Dedifferentiated amniotic fluid mesenchymal stem cell (primary cell): ENCODE measurements around the gene PTPRE.

Experiments used
- DNase-seq: peaks from one replicate; pipeline ENCODE4 v3.0.0-alpha.2; 2016; ENCODE audit errors: extremely low spot score

The PTPRE gene

DNA sequence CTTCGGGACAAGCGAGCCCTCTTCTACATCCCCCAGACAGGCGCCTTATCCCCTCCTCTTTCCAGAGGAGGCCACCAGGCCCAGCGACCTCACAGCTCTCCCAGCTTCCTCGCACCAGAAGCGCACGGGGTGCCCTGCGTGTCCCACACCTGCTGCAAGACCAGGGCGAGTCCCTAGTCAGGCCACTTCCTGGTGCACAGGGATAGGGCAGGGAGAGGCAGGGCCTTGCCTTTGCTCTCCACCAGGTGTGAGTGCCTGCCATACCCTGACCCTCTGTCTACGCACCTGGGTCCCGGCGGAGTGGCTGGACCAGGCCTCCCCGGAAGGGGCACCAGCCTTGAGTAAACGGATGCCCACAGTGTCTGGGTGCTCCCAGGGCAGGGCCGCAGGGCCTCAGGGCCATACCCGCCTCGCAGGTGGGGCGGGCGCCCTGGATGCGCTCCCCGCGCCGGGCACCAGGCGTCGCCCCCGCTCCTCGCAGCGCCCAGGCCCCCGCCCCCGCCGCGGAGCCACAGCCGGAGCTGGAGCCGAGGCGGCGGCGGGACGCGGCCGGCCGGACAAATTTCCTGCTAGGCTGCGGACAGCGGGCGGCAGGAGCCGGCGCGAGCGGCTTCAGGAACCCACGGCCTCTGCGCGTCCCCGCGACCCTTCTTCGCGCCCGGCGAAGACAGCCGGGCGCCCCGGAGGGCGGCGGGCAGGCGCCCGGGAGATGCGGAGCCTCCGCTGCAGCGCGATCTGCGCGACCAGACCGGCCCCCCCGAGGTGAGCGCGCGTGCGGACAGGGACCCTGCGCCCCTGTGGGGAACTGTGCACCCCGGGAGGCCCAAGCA, at the start of gene PTPRE:
TSS of gene PTPRE (plus strand) at position 556 of the 830 bp plus-strand sequence. CDS start 133,779 bp downstream, outside the sequence.
- DNase-seq: no peak

- DNase-seq: no peak
Observed at GRCh38 chr10:127860592-127860991, 46.3 kb upstream of the PTPRE start.

GRCh38 chr10:127863231-127863825, 43.6 kb upstream of the PTPRE start:
- DNase-seq: no peak

DNA sequence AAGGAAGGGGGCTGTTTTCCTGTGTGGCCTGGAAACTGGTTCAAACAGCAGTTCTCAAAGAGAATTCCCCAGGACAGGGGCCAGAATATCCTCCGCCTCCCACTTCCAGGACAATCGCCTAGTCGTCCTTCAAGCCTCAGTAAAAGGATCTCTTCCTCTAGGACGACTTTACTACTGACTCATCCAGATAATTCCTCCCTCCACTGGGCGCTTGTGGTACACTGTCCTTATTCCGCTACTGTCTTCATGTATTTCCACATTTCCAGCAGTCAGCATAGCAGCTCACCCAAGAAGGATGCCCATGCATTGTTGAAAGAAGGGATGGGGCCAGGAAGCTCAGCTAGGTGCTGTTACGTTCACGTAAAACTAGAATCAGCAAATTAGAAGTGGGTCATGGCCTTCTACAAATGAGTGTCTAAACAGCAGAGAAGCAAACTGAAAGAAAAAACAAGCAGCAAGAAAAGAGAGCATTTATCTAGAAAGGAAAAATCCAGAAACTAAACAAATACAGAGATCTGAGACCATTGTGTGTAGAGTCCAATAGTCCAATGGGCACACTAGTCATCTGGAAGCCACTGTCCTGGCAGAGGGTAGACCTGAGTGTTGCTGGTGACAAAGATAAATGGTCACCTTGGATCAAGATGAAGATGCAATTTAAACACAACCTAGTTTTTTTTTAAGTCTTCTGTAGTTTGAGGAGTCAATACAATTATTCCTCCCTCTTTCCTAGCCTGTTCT, 40.5 kb upstream of the PTPRE start:
- DNase-seq: no peak

- no peak for DNase-seq
Observed at GRCh38 chr10:127867805-127868204, 39.1 kb upstream of the PTPRE start.

DNA sequence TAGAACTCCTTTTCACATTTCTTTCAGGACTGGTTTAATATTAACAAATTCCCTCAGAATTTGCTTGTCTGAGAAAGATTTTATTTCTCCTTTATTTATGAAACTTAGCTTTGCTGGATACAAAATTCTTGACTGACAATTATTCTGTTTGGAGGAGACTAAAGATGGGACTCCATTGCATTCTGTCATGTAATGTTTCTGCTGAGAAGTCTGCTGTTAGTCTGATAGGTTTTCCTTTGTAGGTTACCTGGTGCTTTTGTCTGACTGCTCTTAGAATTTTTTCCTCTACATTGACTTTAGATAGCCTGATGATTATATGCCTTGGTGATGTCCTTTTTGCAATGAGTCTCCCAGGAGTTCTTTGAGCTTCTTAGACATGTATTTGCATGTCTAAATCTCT, 37.6 kb upstream of the PTPRE start:
- no peak for DNase-seq

DNA sequence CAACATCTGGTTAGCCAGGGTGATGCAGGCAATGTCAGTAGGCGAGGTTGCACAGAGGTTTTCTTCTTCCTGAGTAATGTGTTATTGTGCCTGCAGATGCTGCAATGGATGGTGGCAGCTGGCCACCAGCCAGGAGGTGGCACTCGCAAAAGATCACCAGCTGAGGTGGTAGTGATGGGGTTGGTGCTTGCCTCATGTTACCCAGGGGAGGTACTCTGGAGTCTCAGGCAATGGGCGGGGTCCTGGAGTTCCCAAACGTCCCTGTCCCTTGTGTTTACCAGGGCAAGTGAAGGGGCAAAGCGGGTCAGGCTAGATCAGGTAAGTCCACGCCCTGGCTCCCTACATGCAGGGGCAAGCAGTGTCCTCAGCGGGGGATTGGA, 35.3 kb upstream of the PTPRE start:
- no peak for DNase-seq

DNA sequence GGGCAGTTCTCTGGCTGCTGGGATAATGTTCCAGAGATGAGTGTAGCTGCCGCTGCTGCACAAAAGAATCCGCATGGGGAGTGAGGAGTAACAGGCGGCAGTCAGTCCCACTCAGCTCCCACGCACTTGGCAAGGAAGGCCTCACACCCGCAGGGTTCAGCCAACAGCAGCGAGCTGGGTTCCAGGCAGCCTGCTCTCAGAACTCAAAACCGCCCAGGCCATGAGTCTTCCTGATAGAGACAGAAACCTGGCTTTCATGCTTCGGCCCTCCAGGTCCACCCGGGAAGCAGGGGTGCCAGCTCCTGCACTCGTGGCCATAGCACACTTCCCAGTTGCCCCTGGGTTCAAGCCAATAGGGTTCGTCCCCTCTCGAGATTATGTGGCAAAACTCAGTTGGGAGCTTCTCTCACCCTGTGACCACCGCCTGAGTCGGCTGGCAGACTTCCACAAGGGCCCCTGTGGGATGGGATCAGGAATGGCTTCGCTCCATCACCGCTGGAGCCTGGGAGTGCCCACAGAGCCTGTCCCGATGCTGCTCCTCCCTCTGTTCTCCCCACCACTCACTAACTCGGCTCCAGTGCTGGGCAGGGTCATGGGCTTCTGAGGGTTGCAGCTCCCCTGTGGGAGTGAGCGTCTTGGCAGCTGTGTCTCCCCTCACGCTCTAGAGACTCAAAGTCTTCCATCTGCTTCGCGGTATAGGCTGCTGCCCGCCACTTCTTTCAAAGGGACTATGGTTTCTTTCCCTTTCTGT, 34.7 kb upstream of the PTPRE start:
- no peak for DNase-seq

- no peak for DNase-seq
Observed at GRCh38 chr10:127872871-127873600, 33.9 kb upstream of the PTPRE start.

GRCh38 chr10:127873901-127874470, 32.9 kb upstream of the PTPRE start:
- no peak for DNase-seq

DNA sequence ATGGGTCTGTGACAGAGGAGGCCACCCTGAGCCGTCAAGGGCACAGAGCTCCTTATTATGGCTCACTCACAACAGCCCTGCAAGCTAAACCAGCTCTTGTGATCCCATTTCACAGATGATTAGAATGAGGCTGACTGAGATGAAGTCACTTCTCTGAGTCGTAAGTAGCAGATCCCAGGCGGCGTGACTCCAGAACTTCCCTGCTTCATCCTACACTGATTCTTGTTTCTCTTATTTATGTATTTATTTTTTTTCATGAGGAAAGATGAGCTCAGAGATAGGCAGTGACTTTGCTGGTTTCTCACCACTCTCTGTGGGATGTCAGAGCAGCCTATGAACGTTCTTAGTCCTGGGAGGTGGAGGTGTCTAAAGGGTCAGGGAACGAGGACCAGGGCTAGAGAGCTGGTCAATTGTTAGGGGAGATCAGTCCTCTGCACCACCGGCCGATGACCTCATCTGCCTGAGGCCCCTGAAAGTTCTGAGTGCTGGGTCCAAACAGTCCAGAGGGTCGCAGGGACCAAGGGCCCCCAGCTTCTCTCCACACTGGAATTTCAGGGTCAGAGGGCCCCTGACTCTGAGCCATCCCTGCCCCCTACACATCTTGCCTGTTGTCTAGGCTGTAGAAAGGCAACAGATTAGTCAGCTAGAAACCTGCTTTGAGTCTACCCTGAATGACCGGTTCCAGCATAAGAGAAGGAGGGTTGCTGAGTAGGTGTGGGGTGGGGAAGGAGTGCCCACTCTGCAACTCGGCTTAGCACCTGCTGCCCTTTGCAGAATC, 32.0 kb upstream of the PTPRE start:
- DNase-seq: no peak

- DNase-seq: no peak
Observed at GRCh38 chr10:127875449-127875765, 31.5 kb upstream of the PTPRE start.

- DNase-seq: no peak
Observed at GRCh38 chr10:127875916-127876315, 31.0 kb upstream of the PTPRE start.

- DNase-seq: no peak
Observed at GRCh38 chr10:127877116-127877515, 29.8 kb upstream of the PTPRE start.

DNA sequence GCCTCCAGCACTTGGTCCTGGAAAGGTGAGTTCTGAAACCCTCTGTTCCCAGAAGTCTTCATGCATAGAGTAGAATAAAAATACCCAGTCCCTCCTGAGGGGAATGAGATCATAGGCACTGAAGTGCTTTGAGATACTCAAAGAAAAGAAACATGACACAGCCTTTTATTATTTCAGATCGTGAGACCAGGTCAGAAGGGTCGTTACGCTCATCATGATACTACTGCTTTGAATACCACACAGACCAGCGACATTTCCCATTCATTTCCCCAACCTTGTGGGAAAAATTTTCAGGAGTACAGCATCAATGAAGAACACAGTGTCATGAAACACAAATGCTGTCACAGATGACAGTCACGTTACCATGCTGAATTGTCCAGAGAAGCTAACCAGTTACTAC, 29.2 kb upstream of the PTPRE start:
- DNase-seq: no peak

GRCh38 chr10:127878475-127879055, 28.3 kb upstream of the PTPRE start:
- DNase-seq: no peak

GRCh38 chr10:127880557-127880956, 26.3 kb upstream of the PTPRE start:
- DNase-seq: no peak

- DNase-seq: no peak
Observed at GRCh38 chr10:127881262-127881661, 25.6 kb upstream of the PTPRE start.

- DNase-seq: no peak
Observed at GRCh38 chr10:127882391-127882790, 24.5 kb upstream of the PTPRE start.
